ENCODE data around the gene MOV10L1. TPM values are rescaled to one million over a fixed set of nuclear protein-coding genes. Genes with fewer than 3 reads are reported as not detected.
"Not testable (repeated sequence)": the region's sequence is repeated elsewhere in the genome, so short reads cannot be mapped to it uniquely, and the experiment has no call there.

MOV10L1 gene
- total and polyA plus RNA-seq, 7 experiments from 2014 or later, result not detected

DNA sequence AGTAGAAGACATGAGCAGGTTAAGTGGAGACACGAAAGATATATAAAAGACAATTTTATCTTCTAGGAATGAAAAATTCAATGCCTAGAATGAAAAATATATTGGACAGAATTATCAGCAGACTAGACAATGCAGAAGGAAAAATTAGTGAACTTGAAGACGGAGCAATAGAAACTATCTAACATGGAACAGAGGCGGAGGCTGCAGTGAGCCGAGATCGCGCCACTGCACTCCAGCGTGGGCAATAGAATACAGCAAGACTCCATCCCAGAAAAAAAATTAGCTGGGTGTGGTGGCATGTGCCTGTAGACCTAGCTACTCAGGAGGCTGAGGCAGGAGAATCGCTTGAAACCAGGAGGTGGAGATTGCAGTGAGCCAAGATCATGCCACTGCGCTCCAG is 47.5 kb downstream of the MOV10L1 start:
- H3K4me1 ChIP-seq (ENCODE audit: control insufficient read depth in 2 of 2, insufficient read depth in 2 of 2, low read length in 2 of 2); H3K4me1 Mint-ChIP-seq; H3K36me3 Mint-ChIP-seq; ATAC-seq; H3K27ac ChIP-seq (ENCODE audit: low read depth, low read length); H3K27me3 ChIP-seq (ENCODE audit: control insufficient read depth in 2 of 2, insufficient read depth in 2 of 2, low read length in 2 of 2); POLR2A ChIA-PET; H3K4me3 Mint-ChIP-seq; H3K36me3 ChIP-seq (ENCODE audit: control insufficient read depth in 2 of 3, insufficient read depth in 3 of 3, low read length in 3 of 3); H3K9me3 Mint-ChIP-seq; H3K27ac Mint-ChIP-seq; CTCF ChIA-PET; H3K9me3 ChIP-seq (ENCODE audit: control insufficient read depth in 2 of 3, low read length in 3 of 3); intact Hi-C loops (cut with micrococcal nuclease); H3K4me3 ChIP-seq (ENCODE audit: low read length); DNase-seq: not testable (repeated sequence)
- H3K27me3 Mint-ChIP-seq, result peaks cover 11 to 41% (median 21%) of the 10 kb centered on the region in 5 donors

GRCh38 chr22:50138041-50138440 is 48.2 kb downstream of the MOV10L1 start:
- Mint-ChIP-seq H3K36me3 (no peaks in the 10 kb centered on the region), H3K27me3 (peaks cover 7 to 43% (median 18%) of the 10 kb centered on the region in 5 donors), H3K4me1 (peaks cover 0 to 3% (median 0%) of the 10 kb centered on the region in 7 donors), H3K4me3 (no peak overlapping the region), H3K27ac (no peak overlapping the region), H3K9me3 (no peaks in the 10 kb centered on the region)
- ChIA-PET CTCF (no interaction called here), POLR2A (no interaction called here)
- intact Hi-C loops (cut with micrococcal nuclease), result no loop called here
- DNase-seq (no peak), ATAC-seq (no peak)
- Histone ChIP-seq H3K36me3 (ENCODE audit: control insufficient read depth in 2 of 3, insufficient read depth in 3 of 3, low read length in 3 of 3) (no peaks in the 10 kb centered on the region), H3K4me1 (ENCODE audit: control insufficient read depth in 2 of 2, insufficient read depth in 2 of 2, low read length in 2 of 2) (no peaks in the 10 kb centered on the region), H3K4me3 (ENCODE audit: low read length) (no peak overlapping the region), H3K27ac (ENCODE audit: low read depth, low read length) (no peak overlapping the region), H3K27me3 (ENCODE audit: control insufficient read depth in 2 of 2, insufficient read depth in 2 of 2, low read length in 2 of 2) (no peaks in the 10 kb centered on the region), H3K9me3 (ENCODE audit: control insufficient read depth in 2 of 3, low read length in 3 of 3) (no peaks in the 10 kb centered on the region)

DNA sequence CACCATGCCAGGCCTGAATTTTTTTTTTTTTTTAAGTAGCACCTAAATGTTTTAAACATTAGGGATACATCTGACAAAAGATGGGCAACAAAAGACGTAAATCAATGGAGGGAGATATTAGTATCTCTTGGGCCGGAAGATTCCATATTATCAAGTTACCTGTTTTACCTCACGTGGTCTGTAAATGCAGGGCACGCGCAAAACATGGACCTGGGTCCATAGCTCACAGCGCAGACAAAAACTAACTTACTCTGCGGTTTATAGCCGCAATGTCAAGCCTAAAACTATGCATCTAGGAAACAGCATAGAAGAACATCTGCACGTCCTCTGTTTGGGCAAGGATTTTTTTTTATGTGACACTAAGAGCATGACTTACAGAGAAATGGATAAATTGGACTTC is 49.2 kb downstream of the MOV10L1 start:
- no peak for DNase-seq

GRCh38 chr22:50139843-50140415 is 50.1 kb downstream of the MOV10L1 start:
- no peaks in the 10 kb centered on the region for H3K36me3 Mint-ChIP-seq
- Histone ChIP-seq H3K4me1 (ENCODE audit: control insufficient read depth in 2 of 2, insufficient read depth in 2 of 2, low read length in 2 of 2) (no peaks in the 10 kb centered on the region), H3K27ac (ENCODE audit: low read depth, low read length) (no peak overlapping the region), H3K9me3 (ENCODE audit: control insufficient read depth in 2 of 3, low read length in 3 of 3) (no peaks in the 10 kb centered on the region), H3K36me3 (ENCODE audit: control insufficient read depth in 2 of 3, insufficient read depth in 3 of 3, low read length in 3 of 3) (no peaks in the 10 kb centered on the region), H3K27me3 (ENCODE audit: control insufficient read depth in 2 of 2, insufficient read depth in 2 of 2, low read length in 2 of 2) (no peaks in the 10 kb centered on the region), H3K4me3 (ENCODE audit: low read length) (no peak overlapping the region)
- ChIA-PET CTCF (no interaction called here), POLR2A (no interaction called here)
- no peak for DNase-seq
- intact Hi-C loops (cut with micrococcal nuclease), result no loop called here
- H3K27me3 Mint-ChIP-seq, result peaks cover 0 to 41% (median 11%) of the 10 kb centered on the region in 5 donors
- peaks cover 0 to 3% (median 0%) of the 10 kb centered on the region in 11 donors for H3K9me3 Mint-ChIP-seq
- H3K4me1 Mint-ChIP-seq, result peaks cover 0 to 3% (median 0%) of the 10 kb centered on the region in 7 donors
- no peak overlapping the region for H3K27ac Mint-ChIP-seq
- no peak overlapping the region for H3K4me3 Mint-ChIP-seq
- no peak for ATAC-seq

More for the DNA sequence above, 49.2 kb downstream of the MOV10L1 start:
- no peaks in the 10 kb centered on the region for H3K36me3 Mint-ChIP-seq
- H3K9me3 Mint-ChIP-seq, result no peaks in the 10 kb centered on the region
- H3K36me3 ChIP-seq (ENCODE audit: control insufficient read depth in 2 of 3, insufficient read depth in 3 of 3, low read length in 3 of 3), result no peaks in the 10 kb centered on the region
- H3K27ac Mint-ChIP-seq, result no peak overlapping the region
- no peak for ATAC-seq
- H3K27me3 ChIP-seq (ENCODE audit: control insufficient read depth in 2 of 2, insufficient read depth in 2 of 2, low read length in 2 of 2), result no peaks in the 10 kb centered on the region
- H3K27ac ChIP-seq (ENCODE audit: low read depth, low read length), result no peak overlapping the region
- H3K4me3 Mint-ChIP-seq, result no peak overlapping the region
- CTCF ChIA-PET, result no interaction called here
- H3K27me3 Mint-ChIP-seq, result peaks cover under 1 to 47% (median 15%) of the 10 kb centered on the region in 5 donors
- peaks cover 0 to 3% (median 0%) of the 10 kb centered on the region in 7 donors for H3K4me1 Mint-ChIP-seq
- intact Hi-C loops (cut with micrococcal nuclease), result no loop called here
- POLR2A ChIA-PET, result no interaction called here
- H3K4me1 ChIP-seq (ENCODE audit: control insufficient read depth in 2 of 2, insufficient read depth in 2 of 2, low read length in 2 of 2), result no peaks in the 10 kb centered on the region
- H3K4me3 ChIP-seq (ENCODE audit: low read length), result no peak overlapping the region
- no peaks in the 10 kb centered on the region for H3K9me3 ChIP-seq (ENCODE audit: control insufficient read depth in 2 of 3, low read length in 3 of 3)

DNA sequence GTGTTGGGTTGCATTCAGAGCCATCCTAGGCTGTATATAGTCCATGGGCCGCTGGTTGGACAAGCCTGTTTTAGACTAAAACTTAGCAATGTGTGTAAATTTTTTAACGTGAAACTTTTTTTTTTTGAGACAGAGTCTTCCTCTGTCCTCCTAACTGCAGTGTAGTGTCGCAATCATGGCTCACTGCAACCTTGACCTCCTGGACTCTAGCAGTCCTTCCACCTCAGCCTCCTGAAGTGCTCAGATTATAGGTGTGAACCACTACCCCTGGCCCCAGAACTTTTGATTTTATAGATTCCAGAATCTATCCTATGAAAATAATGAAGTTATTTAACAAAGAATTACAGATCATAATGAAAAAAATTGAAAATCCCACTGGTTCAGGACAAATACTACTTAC is 50.8 kb downstream of the MOV10L1 start:
- no peaks in the 10 kb centered on the region for H3K36me3 ChIP-seq (ENCODE audit: control insufficient read depth in 2 of 3, insufficient read depth in 3 of 3, low read length in 3 of 3)
- no peaks in the 10 kb centered on the region for H3K9me3 ChIP-seq (ENCODE audit: control insufficient read depth in 2 of 3, low read length in 3 of 3)
- H3K27ac ChIP-seq (ENCODE audit: low read depth, low read length), result no peak overlapping the region
- ATAC-seq, result no peak
- intact Hi-C loops (cut with micrococcal nuclease), result no loop called here
- ChIA-PET CTCF (interaction anchor here (0.6 to 0.7 kb wide), 2 partner anchors 23 to 156 kb away, joined by 5 read pairs; no protein-coding TSS in a partner anchor), POLR2A (no interaction called here)
- Mint-ChIP-seq H3K36me3 (no peaks in the 10 kb centered on the region), H3K4me3 (no peak overlapping the region), H3K4me1 (peaks cover 0 to 3% (median 0%) of the 10 kb centered on the region in 7 donors), H3K27me3 (peaks cover 0 to 41% (median 11%) of the 10 kb centered on the region in 5 donors), H3K27ac (no peak overlapping the region), H3K9me3 (peaks cover 0 to 3% (median 0%) of the 10 kb centered on the region in 11 donors)
- no peak overlapping the region for H3K4me3 ChIP-seq (ENCODE audit: low read length)
- H3K27me3 ChIP-seq (ENCODE audit: control insufficient read depth in 2 of 2, insufficient read depth in 2 of 2, low read length in 2 of 2), result no peaks in the 10 kb centered on the region
- no peak for DNase-seq
- no peaks in the 10 kb centered on the region for H3K4me1 ChIP-seq (ENCODE audit: control insufficient read depth in 2 of 2, insufficient read depth in 2 of 2, low read length in 2 of 2)

DNA sequence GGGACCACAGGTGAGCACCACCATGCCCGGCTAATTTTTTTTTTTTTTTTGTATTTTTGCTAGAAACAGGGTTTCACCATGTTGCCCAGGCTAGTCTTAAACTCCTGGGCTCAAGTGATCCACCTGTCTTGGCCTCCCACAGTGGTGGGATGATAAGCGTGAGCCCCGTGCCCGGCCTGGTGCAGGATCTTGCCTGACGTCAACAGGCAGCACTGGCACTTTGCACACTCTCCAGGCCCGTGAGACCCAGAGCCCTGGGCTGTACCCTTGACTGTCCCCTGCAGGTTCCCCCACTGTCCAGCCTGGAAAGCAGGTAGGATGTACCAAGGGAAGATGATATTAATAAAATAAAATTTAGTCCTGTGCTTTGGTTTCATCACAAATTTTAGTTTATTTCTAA is 51.7 kb downstream of the MOV10L1 start:
- H3K36me3 ChIP-seq (ENCODE audit: control insufficient read depth in 2 of 3, insufficient read depth in 3 of 3, low read length in 3 of 3), result no peaks in the 10 kb centered on the region
- H3K9me3 Mint-ChIP-seq, result peaks cover 0 to 3% (median 0%) of the 10 kb centered on the region in 11 donors
- peaks cover 0 to 3% (median 0%) of the 10 kb centered on the region in 7 donors for H3K4me1 Mint-ChIP-seq
- intact Hi-C loops (cut with micrococcal nuclease), result no loop called here
- peaks cover 0 to 35% (median 4%) of the 10 kb centered on the region in 5 donors for H3K27me3 Mint-ChIP-seq
- no peaks in the 10 kb centered on the region for H3K36me3 Mint-ChIP-seq
- no peak for DNase-seq
- ChIA-PET POLR2A (no interaction called here), CTCF (interaction anchor here (0.7 kb wide), 2 partner anchors 9 to 23 kb away, joined by 3 to 5 read pairs; no protein-coding TSS in a partner anchor)
- no peaks in the 10 kb centered on the region for H3K27me3 ChIP-seq (ENCODE audit: control insufficient read depth in 2 of 2, insufficient read depth in 2 of 2, low read length in 2 of 2)
- no peak overlapping the region for H3K27ac Mint-ChIP-seq
- H3K9me3 ChIP-seq (ENCODE audit: control insufficient read depth in 2 of 3, low read length in 3 of 3), result no peaks in the 10 kb centered on the region
- no peak overlapping the region for H3K27ac ChIP-seq (ENCODE audit: low read depth, low read length)
- H3K4me1 ChIP-seq (ENCODE audit: control insufficient read depth in 2 of 2, insufficient read depth in 2 of 2, low read length in 2 of 2), result no peaks in the 10 kb centered on the region
- no peak overlapping the region for H3K4me3 ChIP-seq (ENCODE audit: low read length)
- ATAC-seq, result no peak
- H3K4me3 Mint-ChIP-seq, result no peak overlapping the region

GRCh38 chr22:50141891-50142363 is 52.1 kb downstream of the MOV10L1 start:
- Histone ChIP-seq H3K36me3 (ENCODE audit: control insufficient read depth in 2 of 3, insufficient read depth in 3 of 3, low read length in 3 of 3) (no peaks in the 10 kb centered on the region), H3K27me3 (ENCODE audit: control insufficient read depth in 2 of 2, insufficient read depth in 2 of 2, low read length in 2 of 2) (no peaks in the 10 kb centered on the region), H3K9me3 (ENCODE audit: control insufficient read depth in 2 of 3, low read length in 3 of 3) (no peaks in the 10 kb centered on the region), H3K4me1 (ENCODE audit: control insufficient read depth in 2 of 2, insufficient read depth in 2 of 2, low read length in 2 of 2) (no peaks in the 10 kb centered on the region), H3K4me3 (ENCODE audit: low read length) (no peak overlapping the region), H3K27ac (ENCODE audit: low read depth, low read length) (no peak overlapping the region)
- CTCF ChIA-PET, result no interaction called here
- POLR2A ChIA-PET, result interaction anchor here (0.6 kb wide), 1 partner anchor 225 kb away, joined by 3 read pairs; no protein-coding TSS in a partner anchor
- Mint-ChIP-seq H3K4me1 (peaks cover 0 to 3% (median 0%) of the 10 kb centered on the region in 7 donors), H3K9me3 (peaks cover 0 to 3% (median 0%) of the 10 kb centered on the region in 11 donors), H3K36me3 (no peaks in the 10 kb centered on the region), H3K27me3 (peaks cover 0 to 32% (median 3%) of the 10 kb centered on the region in 5 donors), H3K27ac (no peak overlapping the region), H3K4me3 (no peak overlapping the region)
- intact Hi-C loops (cut with micrococcal nuclease), result no loop called here
- DNase-seq, result no peak
- no peak for ATAC-seq

Data from naive thymus-derived CD4-positive, alpha-beta T cell (primary cell).